ENCODE data around the gene ANKMY1. TPM values are rescaled to one million over a fixed set of nuclear protein-coding genes. Genes with fewer than 3 reads are reported as not detected.

The ANKMY1 gene
- total and polyA plus RNA-seq, 2 donors (not counting 1 experiment from before 2014, with no cell fraction given): 51.7 to 72.1 TPM

GRCh38 chr2:240582781-240583180 lies 25.0 kb upstream of the ANKMY1 start:
- H3K4me3 Mint-ChIP-seq: no peak overlapping the region
- CTCF ChIA-PET: interaction anchor here (1.4 to 7.2 kb wide), 3 partner anchors 17 to 69 kb away, joined by 3 to 126 read pairs (median 7); partner anchors contain the start of gene DUSP28
- ATAC-seq (ENCODE audit: low read depth) (no peak), DNase-seq (no peak)
- H3K9me3 Mint-ChIP-seq (ENCODE audit: insufficient read depth): no peaks in the 10 kb centered on the region
- Histone ChIP-seq H4K20me1 (ENCODE audit: control insufficient read depth, insufficient read depth, low read length, poor library complexity, severe bottlenecking) (peaks cover 83% of the 10 kb centered on the region), H3K4me3 (ENCODE audit: control extremely low read depth in 1 of 5, extremely low read depth in 1 of 5, insufficient read depth in 1 of 5, low read depth in 2 of 5, low read length in 4 of 5) (no peak overlapping the region), H3K79me2 (ENCODE audit: control insufficient read depth, insufficient read depth, low read length) (peaks cover 76% of the 10 kb centered on the region), H3K9ac (ENCODE audit: low read length) (no peak overlapping the region), H3K4me2 (replicated peaks; ENCODE audit: low read depth, low read length, poor library complexity, severe bottlenecking) (no peak overlapping the region), H3K36me3 (replicated peaks in 1 of 2; ENCODE audit: control extremely low read depth in 1 of 2, control insufficient read depth in 1 of 2, extremely low read depth in 1 of 2, insufficient read depth in 2 of 2, low read length in 1 of 2) (peaks cover 0 to 7% of the 10 kb centered on the region in 2 experiments), H3K9me3 (ENCODE audit: control extremely low read depth in 1 of 3, control insufficient read depth in 2 of 3, insufficient read depth in 1 of 3, low read length in 2 of 3) (peaks cover 0 to 5% (median 0%) of the 10 kb centered on the region in 3 donors), H3K27me3 (replicated peaks in 1 of 4; ENCODE audit: control extremely low read depth in 1 of 4, control insufficient read depth in 3 of 4, insufficient read depth in 4 of 4, low read length in 3 of 4) (no peaks in the 10 kb centered on the region), H3K27ac (ENCODE audit: low read length in 2 of 2) (no peak overlapping the region), H3K4me1 (ENCODE audit: control insufficient read depth in 2 of 2, insufficient read depth in 2 of 2, low read length in 2 of 2) (peaks cover 24 to 42% of the 10 kb centered on the region in 2 donors), H2AFZ (ENCODE audit: insufficient read depth, low read depth, low read length, poor library complexity, severe bottlenecking) (no peak overlapping the region)
- TF ChIP-seq CTCF (IDR thresholded peaks at IDR 0.05) (no peak), EZH2 (IDR thresholded peaks at IDR 0.05; ENCODE audit: borderline replicate concordance, insufficient read depth, low read depth, low read length, poor library complexity, severe bottlenecking) (no peak)
- H3K4me1 Mint-ChIP-seq: peaks cover 56% of the 10 kb centered on the region
- H3K27me3 Mint-ChIP-seq: no peaks in the 10 kb centered on the region
- POLR2A ChIA-PET: no interaction called here
- intact Hi-C loops (cut with micrococcal nuclease): no loop called here
- 90% methylated on average over 1 of the region's 3 CpGs for WGBS (ENCODE audit: insufficient coverage)
- peak overlapping the region; percentile 46 for H3K27ac Mint-ChIP-seq

- intact Hi-C loops (cut with micrococcal nuclease): no loop called here
- H3K4me3 Mint-ChIP-seq: no peak overlapping the region
- Histone ChIP-seq H4K20me1 (ENCODE audit: control insufficient read depth, insufficient read depth, low read length, poor library complexity, severe bottlenecking) (peaks cover 83% of the 10 kb centered on the region), H3K4me2 (replicated peaks; ENCODE audit: low read depth, low read length, poor library complexity, severe bottlenecking) (no peak overlapping the region), H3K27me3 (replicated peaks in 1 of 4; ENCODE audit: control extremely low read depth in 1 of 4, control insufficient read depth in 3 of 4, insufficient read depth in 4 of 4, low read length in 3 of 4) (no peaks in the 10 kb centered on the region), H2AFZ (ENCODE audit: insufficient read depth, low read depth, low read length, poor library complexity, severe bottlenecking) (no peak overlapping the region), H3K79me2 (ENCODE audit: control insufficient read depth, insufficient read depth, low read length) (peaks cover 71% of the 10 kb centered on the region), H3K9ac (ENCODE audit: low read length) (no peak overlapping the region), H3K36me3 (replicated peaks in 1 of 2; ENCODE audit: control extremely low read depth in 1 of 2, control insufficient read depth in 1 of 2, extremely low read depth in 1 of 2, insufficient read depth in 2 of 2, low read length in 1 of 2) (peaks cover 0 to 16% of the 10 kb centered on the region in 2 experiments), H3K9me3 (ENCODE audit: control extremely low read depth in 1 of 3, control insufficient read depth in 2 of 3, insufficient read depth in 1 of 3, low read length in 2 of 3) (peaks cover 0 to 5% (median 0%) of the 10 kb centered on the region in 3 donors), H3K4me3 (ENCODE audit: control extremely low read depth in 1 of 5, extremely low read depth in 1 of 5, insufficient read depth in 1 of 5, low read depth in 2 of 5, low read length in 4 of 5) (no peak overlapping the region), H3K4me1 (ENCODE audit: control insufficient read depth in 2 of 2, insufficient read depth in 2 of 2, low read length in 2 of 2) (peaks cover 17 to 35% of the 10 kb centered on the region in 2 donors), H3K27ac (ENCODE audit: low read length in 2 of 2) (no peak overlapping the region)
- peaks cover 49% of the 10 kb centered on the region for H3K4me1 Mint-ChIP-seq
- TF ChIP-seq EZH2 (IDR thresholded peaks at IDR 0.05; ENCODE audit: borderline replicate concordance, insufficient read depth, low read depth, low read length, poor library complexity, severe bottlenecking) (no peak), CTCF (IDR thresholded peaks at IDR 0.05) (no peak)
- CTCF ChIA-PET: interaction anchor here (1.1 to 1.5 kb wide), 3 partner anchors 13 to 68 kb away, joined by 3 to 7 read pairs (median 4); partner anchors contain the start of gene RNPEPL1
- H3K27me3 Mint-ChIP-seq: no peaks in the 10 kb centered on the region
- H3K27ac Mint-ChIP-seq: no peak overlapping the region
- no peaks in the 10 kb centered on the region for H3K9me3 Mint-ChIP-seq (ENCODE audit: insufficient read depth)
- ATAC-seq (ENCODE audit: low read depth) (no peak), DNase-seq (no peak)
- 100% methylated on average over 4 of the region's 5 CpGs for WGBS (ENCODE audit: insufficient coverage)
- POLR2A ChIA-PET: interaction anchor here (1.0 kb wide), 1 partner anchor 13 kb away, joined by 4 read pairs; no protein-coding TSS in a partner anchor
Measured at GRCh38 chr2:240581811-240582210, 24.0 kb upstream of the ANKMY1 start.
